Measurements from ENCODE around the gene HNF1A.
A peak's percentile ranks its signal among the peaks of the same experiment; 100 is the strongest.

Gene HNF1A

DNA sequence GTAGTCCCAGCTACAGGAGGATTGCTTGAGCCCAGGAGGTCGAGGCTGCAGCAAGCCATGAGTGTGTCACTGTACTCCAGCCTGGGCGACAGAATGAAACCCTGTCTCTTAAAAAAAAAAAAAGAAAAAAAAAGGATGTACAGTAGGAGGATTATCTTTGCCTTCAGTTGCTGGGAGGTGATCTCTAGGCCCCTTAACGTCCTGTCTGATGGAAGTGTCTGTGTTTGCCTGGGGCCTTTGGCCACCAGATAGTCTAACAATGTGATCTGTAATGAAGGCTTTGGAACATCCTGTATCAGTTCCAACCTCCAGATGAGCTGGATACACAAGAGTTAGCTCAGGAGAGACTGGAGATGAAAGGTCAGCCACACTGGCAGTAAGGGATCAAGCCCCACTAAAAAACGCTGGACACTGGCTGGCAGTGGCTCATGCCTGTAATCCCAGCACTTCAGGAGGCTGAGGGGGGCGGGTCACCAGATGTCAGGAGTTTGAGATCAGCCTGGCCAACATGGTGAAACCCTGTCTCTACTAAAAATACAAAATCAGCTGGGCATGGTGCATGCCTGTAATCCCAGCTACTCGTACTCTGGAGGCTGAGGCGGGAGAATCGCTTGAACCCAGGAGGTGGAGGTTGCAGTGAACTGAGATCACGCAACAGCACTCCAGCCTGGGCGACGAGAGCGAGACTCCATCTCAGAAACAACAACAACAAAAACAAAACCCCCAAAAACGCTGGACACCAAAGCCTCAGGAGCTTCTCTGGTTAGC lies 19.0 kb upstream of the HNF1A start:
- no peak for DNase-seq

DNA sequence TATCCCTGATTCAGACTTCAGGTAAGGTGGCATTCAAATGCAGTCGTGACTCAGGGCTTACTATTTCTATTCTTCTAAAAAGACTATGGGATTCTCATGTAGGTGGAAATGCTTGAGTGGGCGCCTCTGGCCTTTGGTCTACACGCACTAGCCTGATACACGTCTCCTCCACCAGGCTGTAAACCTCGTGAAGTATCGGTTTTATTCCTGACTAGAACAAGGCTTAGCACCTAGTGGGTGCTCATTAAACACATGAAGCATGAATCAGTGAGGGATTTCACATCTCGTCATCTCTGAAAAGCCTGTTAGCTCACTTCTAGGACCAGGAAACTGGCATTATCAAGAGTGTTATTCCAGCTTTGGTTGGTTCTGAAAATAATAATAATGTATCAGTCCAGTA lies 17.7 kb upstream of the HNF1A start:
- no peak for DNase-seq

DNA sequence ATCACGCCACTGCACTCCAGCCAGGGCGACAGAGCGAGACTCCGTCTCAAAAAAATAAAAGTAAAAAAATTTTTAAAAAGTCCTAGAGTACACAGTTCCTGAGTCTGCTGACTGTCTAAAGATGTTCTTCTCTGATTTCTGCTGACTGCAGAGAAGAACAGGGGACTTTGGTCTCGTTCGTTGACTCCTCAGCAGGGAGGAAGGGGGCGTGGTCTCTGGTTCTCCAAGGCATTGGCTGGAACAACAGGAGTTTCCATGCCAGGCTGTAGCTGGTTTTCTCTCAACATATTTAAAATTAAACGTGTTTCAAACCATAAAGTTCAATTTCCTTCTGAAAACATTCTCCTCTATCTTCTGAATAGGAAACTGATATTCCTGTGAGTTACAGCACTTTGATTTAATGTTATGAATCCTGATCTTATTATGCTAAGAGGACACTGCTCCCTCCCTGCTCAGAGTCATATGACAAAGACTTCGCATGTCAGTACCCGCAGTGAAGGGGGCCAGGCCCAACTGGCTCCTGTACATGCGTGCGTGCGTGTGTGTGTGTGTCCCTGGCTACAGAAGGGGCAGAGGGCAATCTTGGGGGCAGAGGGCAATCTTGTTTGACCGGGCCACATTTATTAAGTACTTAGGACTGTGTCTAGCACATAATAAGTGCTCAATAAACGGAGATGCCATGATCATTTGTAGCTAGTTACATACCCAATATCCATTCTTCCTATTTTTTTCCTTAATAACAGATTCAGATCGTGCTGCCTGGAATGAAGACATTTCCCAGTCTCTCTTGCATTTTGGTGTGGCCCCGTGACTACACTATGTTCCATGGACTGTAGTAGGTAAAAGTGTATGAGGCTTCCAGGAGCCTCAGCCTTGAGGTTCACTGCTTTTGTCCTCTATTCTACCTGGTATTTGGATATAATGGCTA lies 16.5 kb upstream of the HNF1A start:
- no peak for DNase-seq

DNA sequence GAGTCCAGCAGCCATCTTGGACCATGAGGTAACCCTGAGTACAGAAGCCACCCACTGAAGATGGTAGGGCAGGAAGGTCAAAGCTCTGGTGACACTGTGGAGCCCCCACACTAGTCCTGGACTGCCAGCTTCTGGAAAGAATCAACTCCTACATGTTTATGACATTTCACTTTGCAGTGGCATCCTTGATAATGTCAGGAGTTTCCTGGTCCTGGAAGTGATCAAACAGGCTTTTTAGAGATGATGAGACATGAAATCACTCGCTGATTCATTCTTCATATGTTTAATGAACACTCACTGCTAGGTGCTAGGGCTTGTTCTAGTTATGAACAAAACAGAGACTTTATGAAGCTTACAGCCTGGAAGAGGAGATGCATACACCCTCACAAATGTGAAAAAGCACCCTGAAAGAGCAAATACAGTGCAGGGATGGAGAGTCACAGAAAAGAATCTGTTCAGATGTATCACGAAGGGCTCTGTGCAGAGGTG lies 15.8 kb upstream of the HNF1A start:
- no peak for DNase-seq

DNA sequence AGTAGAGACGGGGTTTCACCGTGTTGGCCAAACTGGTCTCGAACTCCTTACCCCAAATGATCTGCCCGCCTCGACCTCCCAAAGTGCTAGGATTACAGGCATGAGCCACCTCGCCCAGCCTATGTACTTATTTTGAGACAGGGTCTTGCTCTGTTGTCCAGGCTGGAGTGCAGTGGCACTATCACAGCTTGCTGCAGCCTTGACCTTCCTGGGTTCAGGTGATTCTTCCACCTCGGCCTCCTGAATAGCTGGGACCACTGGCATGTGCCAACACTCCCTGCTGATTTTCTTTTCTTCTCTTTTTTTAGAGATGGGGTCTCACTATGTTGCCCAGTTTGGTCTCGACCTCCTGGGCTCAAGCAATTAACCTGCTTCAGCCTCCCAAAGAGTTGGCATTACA lies 14.0 kb upstream of the HNF1A start:
- DNase-seq = no peak

DNA sequence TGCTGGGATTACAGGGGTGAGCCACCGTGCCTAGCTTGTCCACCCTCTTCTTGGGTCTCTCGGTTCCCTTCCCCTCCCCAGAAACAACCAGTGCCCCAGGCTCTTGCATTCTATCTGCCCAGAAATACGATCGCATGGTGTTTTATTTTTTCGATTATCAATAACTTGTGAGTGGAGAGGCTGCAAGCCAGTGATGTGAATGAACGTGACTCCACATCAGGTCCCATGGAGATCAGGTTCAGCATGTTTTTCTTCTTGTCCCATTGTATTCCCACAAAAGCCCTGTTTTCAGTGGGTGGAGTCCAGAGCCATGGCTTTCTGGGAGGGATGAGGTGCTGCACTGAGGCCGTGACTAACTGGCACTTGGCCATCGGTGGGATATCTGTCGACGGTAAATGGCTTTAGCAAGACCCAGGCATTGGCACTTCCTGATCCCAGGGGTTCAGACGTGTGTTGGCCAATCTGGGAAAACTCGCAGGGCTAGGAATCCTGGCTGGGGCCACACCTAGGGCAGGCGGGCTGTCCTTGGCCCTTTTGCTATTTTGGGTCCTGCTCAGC lies 12.7 kb upstream of the HNF1A start:
- DNase-seq = no peak

DNA sequence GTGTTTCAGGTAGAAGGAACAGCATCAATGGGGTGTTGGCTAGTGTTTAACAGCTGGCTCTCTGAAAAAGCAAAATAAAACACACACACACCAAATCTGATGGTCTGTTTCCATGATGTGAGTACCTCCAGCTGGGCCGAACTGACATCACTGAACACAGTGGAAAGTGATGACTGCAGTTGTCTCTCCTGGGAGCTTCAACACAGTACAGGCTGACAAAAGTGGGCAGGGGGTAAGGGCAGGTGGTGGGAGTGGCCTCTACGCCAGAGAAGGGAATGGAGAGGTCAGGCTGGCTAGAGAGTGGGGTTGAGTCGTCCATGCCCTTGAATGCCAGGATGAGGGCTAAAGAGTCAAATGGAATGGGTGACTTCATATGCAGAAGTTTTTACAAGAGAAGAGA lies 8.0 kb upstream of the HNF1A start:
- no peak for DNase-seq

DNA sequence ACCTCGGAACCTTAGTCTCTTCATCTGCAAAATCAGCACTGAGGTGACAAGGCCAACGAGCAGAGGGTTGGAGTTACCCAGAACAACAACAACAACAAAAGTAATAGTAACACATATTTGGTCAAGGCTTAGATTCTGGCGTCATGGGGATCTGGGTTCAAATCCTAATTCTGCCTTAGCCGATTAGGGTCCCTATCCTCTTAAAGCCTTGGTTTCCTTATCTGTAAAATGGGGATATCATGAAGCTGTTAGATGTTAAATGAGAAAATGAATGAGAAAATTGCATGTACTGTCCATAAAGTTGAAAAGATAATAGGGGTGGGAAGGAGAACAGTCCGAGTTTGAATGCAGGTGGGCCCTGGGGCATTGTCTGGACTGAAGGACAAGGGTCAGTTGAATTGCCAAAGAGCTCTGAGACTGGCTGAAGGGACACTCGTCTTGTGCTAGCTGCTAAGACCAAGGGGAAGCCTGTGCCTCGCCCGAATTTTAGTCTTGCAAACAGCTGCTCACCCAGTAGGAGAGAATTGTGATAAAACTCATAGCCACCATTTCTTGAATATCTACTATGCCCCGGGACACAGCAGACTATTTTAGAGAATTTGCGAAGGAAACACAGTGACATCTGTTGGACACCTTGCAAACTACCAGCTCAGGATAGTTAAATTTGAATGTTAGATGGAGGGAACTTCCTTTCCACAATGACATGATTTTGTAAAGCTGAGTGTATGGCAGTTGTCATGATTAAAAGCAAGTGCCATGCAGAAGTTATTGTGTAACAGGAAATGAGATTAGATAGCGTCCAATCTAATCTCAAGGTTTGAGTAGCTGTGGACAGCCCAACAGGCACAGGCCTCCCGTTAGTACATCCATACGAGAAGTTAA lies 6.8 kb upstream of the HNF1A start:
- peak; percentile 45 for DNase-seq

DNA sequence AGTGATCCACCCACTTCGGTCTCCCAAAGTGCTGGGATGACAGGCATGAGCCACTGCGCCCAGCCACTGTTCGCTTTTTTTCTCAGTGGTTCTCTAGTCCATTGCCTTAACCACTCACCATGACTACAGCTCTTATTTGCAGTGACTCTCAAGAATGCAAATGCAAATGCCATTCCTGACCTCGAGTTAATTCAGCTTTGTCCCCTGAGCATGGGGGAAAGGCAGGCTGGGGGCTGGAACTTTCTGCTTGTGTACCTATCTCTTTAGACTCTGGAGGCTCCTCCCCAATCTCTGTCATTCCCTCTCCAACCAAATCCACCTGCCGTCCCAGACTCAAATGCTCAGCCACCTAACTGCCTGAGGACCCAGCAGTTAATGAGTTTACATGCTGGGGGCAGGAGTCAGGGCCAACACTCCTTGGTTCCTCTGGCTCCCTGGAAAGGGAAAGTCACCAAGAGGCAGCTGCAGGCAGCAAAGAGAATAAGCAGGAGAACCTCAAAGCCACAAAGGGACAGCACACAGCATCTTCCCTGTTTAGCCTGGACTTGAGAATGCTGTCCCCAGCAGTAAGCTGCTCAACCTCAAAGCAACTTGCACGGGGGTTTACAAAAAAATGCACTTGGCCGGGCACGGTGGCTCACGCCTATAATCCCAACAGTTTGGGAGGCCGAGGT lies 5.3 kb upstream of the HNF1A start:
- peak; percentile 26 for DNase-seq

DNA sequence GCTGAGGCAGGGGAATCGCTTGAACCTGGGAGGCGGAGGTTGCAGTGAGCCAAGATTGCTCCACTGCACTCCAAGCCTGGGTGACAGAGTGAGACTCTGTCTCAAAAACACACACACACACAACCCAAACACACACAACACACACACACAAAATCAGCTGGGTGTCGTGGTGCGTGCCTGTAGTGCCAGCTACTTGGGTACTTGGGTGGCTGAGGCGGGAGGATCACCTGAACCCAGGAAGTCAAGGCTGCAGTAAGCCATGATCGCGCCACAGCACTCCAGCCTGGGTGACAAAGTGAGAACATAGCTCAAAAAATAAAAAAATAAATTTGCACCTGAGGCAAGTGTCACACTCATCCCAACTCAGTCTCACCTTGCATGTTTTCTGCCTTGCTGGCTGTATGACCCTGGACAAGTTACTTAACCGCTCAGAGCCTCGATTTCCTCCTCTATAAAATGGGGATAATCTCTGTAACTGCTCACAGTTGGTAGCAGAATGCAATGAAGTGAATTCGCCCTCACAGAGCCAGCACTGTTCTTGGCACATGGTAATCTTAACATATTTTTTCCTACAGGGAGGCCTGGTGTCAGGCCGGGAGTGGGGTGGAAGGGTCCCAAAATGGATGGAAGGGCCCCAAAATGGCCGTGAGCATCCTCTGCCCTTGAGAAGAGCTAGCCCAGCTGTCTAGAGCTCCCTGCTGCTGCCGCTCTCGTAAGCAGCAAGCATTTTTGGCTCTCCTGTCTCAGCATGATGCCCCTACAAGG lies 630 bp upstream of the HNF1A start:
- no peak for DNase-seq

DNA sequence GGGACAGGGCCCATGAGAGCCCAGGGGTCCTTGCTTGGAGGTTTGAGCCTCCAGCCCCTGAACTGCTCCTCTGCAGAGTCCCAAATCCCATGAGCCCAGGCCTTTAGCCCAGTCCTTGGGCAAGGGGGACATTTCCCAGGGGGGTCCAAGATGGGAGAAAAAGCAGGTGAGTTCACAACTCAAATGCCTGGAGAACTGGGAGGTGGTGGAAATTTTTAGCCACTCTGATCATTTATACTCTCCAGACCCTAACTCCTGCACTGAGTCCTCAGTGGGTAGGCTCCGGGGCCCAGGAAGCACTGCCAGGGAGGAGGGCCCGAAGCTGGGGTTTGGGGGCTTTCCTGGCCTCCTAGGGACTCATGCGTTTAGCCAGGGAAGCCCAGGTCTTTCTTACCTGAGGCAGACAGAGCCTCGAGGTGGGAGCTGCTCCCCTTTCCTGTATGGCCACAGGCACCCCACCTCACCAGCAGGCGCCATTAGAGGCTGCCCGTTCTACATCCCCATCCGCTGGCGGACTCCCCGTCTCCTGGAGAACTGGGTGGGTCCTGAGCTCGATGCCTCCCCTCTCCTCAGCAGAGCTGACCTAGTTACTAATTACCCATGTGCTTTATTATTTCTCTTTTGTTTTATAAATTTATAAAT lies 998 bp downstream of the HNF1A start:
- no peak for DNase-seq

DNA sequence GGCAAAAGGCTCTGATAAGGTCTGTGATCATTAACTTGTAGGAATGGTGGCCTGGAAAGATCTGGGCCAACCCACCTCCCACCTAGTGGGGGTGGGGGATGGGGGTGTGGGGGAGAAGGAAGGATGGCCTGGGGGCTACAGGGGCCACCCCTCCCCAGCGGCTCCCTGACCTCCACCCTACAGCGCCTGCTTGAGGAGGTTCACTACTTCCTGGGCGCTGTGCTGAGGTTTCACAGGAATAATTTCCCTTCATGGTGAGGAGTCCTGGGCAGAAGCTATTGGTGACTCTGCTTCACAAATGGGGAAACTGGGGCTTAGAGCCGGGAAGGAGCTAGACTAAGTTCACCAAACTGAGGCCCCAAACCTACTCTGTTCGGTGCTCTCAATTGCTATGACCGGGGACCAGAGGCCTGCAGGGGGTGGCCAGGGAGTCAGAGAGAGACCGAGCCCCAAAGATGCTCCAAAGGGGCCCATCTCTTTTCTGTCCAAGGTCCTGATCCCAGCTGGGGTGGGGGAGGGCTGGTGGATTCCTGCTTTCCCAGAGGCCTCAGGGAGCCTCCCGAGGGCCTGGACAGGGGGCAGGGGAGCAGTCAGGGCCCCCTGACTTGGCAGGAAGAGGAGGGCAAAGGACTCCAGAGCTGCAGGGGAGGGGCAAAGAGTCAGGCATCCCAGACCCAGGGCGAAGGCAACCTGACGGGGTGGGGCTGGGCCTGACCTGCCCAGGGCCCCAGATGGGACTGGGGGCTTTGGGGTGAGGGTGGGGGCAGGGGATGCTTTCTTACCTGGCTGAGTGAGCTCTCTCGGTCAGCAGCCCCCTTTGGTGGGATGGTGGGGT lies 1.7 kb downstream of the HNF1A start:
- no peak for DNase-seq

DNA sequence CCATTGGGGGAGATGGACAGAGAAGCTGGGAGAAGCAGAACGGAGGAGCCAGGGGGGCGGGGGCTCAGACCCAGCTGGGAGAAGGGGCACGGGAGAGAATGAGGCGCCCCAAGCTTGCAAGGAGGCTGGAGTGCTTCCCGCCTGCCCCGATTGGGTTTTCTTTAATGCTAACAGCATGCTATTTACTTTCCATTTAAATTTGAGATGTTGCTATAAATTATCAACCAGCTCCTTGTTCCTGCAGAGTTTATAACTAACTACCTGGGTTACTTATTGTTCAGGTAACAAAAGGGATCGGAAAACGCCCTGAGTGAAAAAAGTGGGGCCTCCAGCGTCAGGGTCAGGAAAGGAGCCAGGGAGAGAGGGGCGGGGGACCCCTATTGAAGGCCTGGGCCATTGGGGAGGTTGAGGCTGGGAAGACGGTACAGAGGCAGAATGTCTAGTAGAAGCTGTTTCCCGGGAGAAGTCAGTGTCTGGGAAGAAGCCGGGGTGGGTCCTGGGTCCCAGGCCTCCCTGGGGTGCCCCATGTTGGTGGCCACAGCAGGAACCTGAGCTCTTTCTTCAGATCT lies 2.5 kb downstream of the HNF1A start:
- DNase-seq = no peak

DNA sequence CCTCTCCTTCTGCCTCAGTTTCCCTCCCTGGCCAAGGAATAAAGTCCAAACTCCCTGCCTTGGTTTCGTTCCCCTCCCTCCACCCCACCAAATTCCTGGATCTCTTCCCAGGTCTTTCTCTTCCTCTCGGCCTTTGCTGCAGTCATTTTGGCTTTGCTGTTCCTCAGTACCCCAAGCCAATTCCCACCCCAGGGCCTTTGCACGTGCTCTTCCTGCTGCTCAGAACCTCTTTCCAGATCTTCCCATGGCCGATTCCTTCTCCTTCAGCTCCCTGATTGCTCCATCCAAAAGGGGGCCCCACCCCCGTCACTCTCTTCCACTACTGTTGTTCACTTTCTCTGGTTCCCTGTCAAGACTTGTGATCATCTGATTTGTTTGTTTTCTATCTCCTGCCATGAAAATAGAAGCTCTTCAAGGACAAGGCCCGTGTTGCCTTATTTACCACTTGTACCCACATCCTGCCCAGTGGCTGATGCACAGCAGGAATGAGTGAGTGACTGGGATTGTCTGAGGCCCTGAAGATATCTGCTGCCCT lies 3.1 kb downstream of the HNF1A start:
- no peak for DNase-seq

DNA sequence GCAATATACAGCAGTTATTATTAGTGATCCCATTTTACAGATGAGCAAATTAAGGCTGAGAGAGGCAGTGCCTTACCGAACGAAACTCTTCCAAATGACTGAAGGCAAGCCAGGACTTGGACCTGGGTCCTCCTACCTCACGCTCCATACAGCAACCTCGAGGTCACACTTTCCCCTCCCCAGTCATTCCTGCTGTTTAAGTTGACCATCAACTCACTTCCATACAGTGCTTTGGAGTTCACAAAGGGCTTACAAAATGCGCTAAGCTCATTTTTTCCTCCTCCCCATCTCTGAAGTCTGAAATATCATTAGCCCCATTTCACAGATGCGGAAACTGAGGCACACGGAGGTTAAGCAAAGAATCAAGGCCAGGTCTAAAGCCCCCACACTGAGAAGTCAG lies 4.3 kb downstream of the HNF1A start:
- no peak for DNase-seq

DNA sequence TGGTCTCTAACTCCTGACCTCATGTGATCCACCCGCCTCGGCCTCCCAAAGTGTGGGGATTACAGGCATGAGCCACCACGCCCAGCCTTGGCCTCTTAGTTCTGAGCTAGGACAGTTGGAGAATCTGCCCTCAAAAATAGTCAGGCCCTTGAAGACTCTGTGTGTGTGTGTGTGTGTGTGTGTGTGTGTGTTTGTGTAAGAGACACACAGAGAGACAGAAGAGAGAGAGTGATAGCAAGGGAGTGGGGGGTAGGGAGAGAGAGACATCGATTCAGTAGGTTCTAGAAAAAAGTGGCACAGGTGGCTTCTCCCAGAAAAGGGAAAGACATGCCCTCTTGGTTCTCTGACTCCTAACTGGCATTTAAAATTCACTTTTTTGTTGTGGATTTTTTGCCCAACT lies 5.4 kb downstream of the HNF1A start:
- no peak for DNase-seq

DNA sequence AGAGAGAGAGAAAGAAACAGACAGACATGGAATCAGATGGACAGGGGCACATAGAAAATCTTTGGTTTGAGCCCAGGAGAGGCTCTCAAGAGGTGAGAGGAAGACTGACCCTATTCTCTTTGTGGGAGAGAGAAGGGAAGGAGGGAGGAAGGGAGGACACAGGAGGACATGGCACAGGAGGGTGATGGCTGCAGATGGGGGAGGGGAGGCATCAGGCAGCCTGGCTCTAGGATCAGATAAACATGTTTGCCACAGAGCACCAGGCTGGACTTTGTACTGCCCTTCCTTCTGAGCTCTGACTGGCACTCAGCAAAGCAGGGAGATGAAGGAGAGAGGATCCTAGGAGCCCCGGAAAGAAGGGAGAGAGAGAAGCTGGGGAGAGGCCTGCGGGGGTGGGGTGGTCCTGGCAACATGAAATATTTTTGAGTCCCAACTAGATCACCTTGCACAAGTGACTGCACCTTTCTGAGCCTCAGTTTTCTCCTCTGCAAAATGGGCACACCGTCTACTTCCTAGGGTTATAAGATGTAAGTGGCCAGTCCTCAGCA lies 6.1 kb downstream of the HNF1A start:
- no peak for DNase-seq

DNA sequence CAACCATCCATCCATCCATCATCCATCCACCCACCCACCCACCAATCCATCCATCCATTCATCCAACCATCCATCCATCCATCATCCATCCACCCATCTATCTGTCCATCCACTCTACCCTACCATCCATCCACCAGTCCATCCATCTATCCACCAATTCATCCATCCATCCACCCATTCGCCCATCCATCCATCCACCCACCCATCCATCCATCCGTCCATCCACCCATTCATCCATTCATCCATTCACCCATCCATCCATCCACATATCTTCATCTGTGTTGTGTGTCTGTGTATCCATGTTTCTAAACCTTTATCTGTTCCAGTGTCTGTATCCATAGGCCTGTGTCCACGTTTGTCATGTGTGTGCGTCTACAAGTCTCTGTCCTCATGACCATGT lies 9.9 kb downstream of the HNF1A start:
- no peak for DNase-seq

DNA sequence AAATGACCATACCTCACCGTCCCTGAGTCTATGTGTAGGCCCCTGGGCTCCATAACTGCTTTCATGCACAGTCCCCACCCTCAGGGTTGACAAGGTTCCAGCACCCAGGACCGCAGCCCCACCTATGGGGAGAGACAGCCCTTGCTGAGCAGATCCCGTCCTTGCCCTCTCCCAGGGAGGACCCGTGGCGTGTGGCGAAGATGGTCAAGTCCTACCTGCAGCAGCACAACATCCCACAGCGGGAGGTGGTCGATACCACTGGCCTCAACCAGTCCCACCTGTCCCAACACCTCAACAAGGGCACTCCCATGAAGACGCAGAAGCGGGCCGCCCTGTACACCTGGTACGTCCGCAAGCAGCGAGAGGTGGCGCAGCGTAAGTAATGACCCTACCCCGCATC lies 10.3 kb downstream of the HNF1A start:
- DNase-seq = no peak

Data from DMS79 treated with DMSO at 0.1 percent for 48 hours (cell line).